Fibroblast of the aortic adventitia (primary cell): ENCODE measurements around the gene NWD2. TPM values are rescaled to one million over a fixed set of nuclear protein-coding genes. Genes with fewer than 3 reads are reported as not detected.

Experiments used
- DNase-seq: peaks from one replicate; pipeline ENCODE4 v3.0.0-alpha.2; 2010; ENCODE audit warnings: low read depth
- H3K4me3 ChIP-seq: 2 replicates; pipeline ENCODE4 v1.5.1; 2011; ENCODE audit warnings: low read depth, mild to moderate bottlenecking, control low read depth, low read length, moderate library complexity
- CTCF ChIP-seq: IDR thresholded peaks from 2 replicates; pipeline ENCODE4 v1.5.1; 2011; ENCODE audit warnings: mild to moderate bottlenecking, low read length, control low read depth, inconsistent platforms; ENCODE audit not compliant: insufficient read depth
- total RNA-seq: library from RNA; depleted of rRNA; stranded (reverse); fragments of >200 nt; gene quantifications from 2 replicates; pipeline ENCODE4 v1.2.3, GENCODE V29; 2012; ENCODE audit warnings: low replicate concordance

Gene NWD2
- total RNA-seq, 1 donor, result not detected

GRCh38 chr4:37442062-37442323, 197.4 kb downstream of the NWD2 start:
- TF ChIP-seq CTCF, result no peak
- no peak overlapping the region for H3K4me3 ChIP-seq
- DNase-seq, result no peak

GRCh38 chr4:37443137-37443536, 198.6 kb downstream of the NWD2 start:
- DNase-seq, result no peak
- no peak overlapping the region for H3K4me3 ChIP-seq
- TF ChIP-seq CTCF, result no peak

- no peak overlapping the region for H3K4me3 ChIP-seq
- DNase-seq, result no peak
- no peak for TF ChIP-seq CTCF
Measured at GRCh38 chr4:37445023-37445422, 200.5 kb downstream of the NWD2 start.

- no peak for DNase-seq
- TF ChIP-seq CTCF, result no peak
- H3K4me3 ChIP-seq, result no peak overlapping the region
Measured at GRCh38 chr4:37446016-37446415, 201.5 kb downstream of the NWD2 start.

- TF ChIP-seq CTCF, result no peak
- DNase-seq, result no peak
- no peak overlapping the region for H3K4me3 ChIP-seq
Measured at GRCh38 chr4:37447886-37448285, 203.3 kb downstream of the NWD2 start.

GRCh38 chr4:37450309-37450708, 205.8 kb downstream of the NWD2 start:
- no peak for TF ChIP-seq CTCF
- H3K4me3 ChIP-seq, result no peak overlapping the region
- no peak for DNase-seq

GRCh38 chr4:37450911-37451310, 206.4 kb downstream of the NWD2 start:
- no peak for TF ChIP-seq CTCF
- no peak for DNase-seq
- H3K4me3 ChIP-seq, result no peak overlapping the region
